C4-2B (cell line): ENCODE measurements around the gene CARD14.

ENCODE experiments used
- CTCF ChIP-seq: fragments of 450-650 bp; conservative IDR thresholded peaks from 2 replicates; pipeline ENCODE4 v1.5.1; 2017; ENCODE audit warnings: mild to moderate bottlenecking
- ZFX ChIP-seq: fragments of 450-650 bp; IDR thresholded peaks from 2 replicates; pipeline ENCODE4 v1.6.1; 2017

- TF ChIP-seq CTCF (no peak), ZFX (no peak)
Measured at GRCh38 chr17:80257716-80258213, 87.9 kb downstream of the CARD14 start.
